Measurements from ENCODE around the gene TMEM132D.

TMEM132D gene

GRCh38 chr12:129660946-129661345 is 242.9 kb downstream of the TMEM132D start:
- no peak for DNase-seq (ENCODE audit: low read depth in 2 of 2)

- DNase-seq (ENCODE audit: low read depth in 2 of 2): no peak
Measured at GRCh38 chr12:129659961-129660622, 243.7 kb downstream of the TMEM132D start.

- no peak for DNase-seq (ENCODE audit: low read depth in 2 of 2)
Measured at GRCh38 chr12:129657179-129657578, 246.6 kb downstream of the TMEM132D start.

DNA sequence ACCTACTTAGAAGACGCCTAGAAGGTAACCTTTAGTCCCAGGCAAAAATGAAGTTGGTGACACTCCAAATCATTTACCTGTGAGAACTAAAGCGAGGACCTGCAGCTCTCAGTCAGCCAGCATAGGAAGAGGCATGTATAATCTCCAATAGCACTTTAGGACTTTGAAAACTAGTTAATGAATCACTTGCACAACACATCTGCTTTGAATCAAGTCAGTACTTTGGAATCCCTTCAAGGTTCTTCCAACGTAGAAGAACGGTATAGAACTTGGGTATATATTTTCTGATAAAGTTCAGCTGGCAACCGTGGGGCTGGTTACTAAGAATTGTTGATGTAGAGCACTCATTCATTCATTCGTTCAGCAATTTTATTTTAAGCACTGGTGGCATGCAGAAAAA is 251.9 kb downstream of the TMEM132D start:
- no peak for DNase-seq (ENCODE audit: low read depth in 2 of 2)

DNA sequence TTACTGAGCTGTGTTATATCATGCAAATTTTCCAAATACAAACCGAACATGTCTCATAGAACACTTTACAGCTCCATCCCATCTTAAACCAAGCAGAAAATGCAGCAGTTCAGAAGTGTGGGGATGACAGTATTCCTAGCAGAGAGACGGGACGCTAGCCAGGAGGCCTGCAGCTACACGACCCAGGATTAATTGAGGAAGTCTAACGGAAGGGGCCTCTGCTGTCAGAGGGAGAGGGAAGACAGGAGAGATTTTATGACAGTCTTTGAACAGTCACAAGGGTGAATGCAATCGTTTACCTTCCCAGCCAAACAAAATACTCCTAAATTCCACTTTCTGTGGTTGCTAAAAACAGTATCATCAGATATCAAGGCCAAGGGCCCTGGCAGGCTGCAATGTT is 261.9 kb downstream of the TMEM132D start:
- no peak for DNase-seq (ENCODE audit: low read depth in 2 of 2)

DNA sequence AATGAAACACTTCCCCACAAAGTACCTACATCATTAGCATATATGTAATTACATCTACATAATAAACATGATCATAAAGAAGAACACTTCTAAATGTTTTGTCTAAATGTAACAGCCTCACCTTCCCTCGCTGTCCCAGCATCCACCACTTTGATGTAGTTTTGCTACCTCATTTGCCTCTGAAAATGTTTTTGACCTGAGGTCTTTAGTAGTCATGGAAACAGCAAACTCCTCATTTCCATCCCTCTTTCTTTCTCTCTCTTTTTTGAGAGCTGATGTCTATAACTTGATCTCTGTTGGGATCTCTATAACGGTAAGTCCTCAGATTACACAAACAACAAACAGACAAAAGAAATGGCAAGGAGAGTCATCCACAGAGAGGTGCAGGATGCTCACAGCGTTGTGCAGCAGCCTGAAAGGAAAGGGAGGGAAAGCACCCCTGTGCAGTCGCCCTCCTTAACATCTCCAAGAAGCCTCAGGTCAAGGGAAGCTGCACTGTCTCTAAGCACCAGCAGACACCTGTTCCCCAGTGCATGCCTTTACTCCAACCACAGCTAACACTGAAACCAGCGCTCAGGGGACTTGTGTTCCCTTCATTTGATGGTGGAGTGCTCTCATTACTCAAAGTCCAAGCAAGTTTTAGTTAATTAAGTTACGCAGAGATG is 268.7 kb downstream of the TMEM132D start:
- no peak for DNase-seq (ENCODE audit: low read depth in 2 of 2)

GRCh38 chr12:129631316-129631715 is 272.5 kb downstream of the TMEM132D start:
- DNase-seq (ENCODE audit: low read depth in 2 of 2): no peak

- DNase-seq (ENCODE audit: low read depth in 2 of 2): no peak
Measured at GRCh38 chr12:129629901-129630300, 273.9 kb downstream of the TMEM132D start.

DNA sequence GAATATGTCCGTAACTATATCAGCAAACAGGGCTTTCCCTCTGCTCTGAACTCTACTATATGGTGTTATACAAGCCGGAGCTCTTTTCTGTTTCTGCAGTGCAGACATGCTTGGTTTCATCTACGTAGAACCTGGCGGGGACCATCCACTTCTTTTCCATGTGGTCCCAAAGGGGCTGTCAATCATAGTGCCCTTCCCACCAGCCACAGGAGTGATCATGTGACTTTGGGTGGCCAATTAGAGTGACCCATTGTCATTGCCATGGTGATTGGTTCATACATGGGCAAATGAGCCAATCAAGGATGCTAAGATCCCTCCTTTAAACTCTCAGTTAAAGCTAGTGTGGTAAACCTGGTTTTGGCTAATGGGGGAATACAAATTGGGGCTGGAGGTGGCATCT is 281.3 kb downstream of the TMEM132D start:
- no peak for DNase-seq (ENCODE audit: low read depth in 2 of 2)

GRCh38 chr12:129619271-129619670 is 284.6 kb downstream of the TMEM132D start:
- no peak for DNase-seq (ENCODE audit: low read depth in 2 of 2)

DNA sequence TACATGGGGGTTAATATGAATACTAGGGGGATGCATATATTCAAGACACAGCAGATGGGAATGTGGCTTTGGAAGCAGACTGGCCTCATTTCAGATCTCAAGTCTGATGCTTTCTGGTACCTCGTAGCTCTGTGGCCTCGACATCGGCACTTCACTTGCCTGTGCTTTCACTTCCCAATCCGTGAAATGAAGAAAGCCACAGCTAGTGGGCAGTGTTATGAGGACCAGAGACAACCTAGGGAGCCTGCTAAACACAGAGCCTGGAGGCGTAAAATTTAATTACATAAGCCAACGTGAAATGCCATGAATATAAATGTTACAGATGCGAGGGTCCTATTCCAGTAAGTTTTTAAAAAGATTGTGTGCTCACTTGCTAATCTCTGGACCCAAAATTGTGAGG is 286.0 kb downstream of the TMEM132D start:
- DNase-seq (ENCODE audit: low read depth in 2 of 2): no peak

GRCh38 chr12:129615001-129615400 is 288.8 kb downstream of the TMEM132D start:
- DNase-seq (ENCODE audit: low read depth in 2 of 2): no peak

GRCh38 chr12:129614221-129614885 is 289.5 kb downstream of the TMEM132D start:
- DNase-seq (ENCODE audit: low read depth in 2 of 2): no peak

- no peak for DNase-seq (ENCODE audit: low read depth in 2 of 2)
Measured at GRCh38 chr12:129613314-129613713, 290.5 kb downstream of the TMEM132D start.

DNA sequence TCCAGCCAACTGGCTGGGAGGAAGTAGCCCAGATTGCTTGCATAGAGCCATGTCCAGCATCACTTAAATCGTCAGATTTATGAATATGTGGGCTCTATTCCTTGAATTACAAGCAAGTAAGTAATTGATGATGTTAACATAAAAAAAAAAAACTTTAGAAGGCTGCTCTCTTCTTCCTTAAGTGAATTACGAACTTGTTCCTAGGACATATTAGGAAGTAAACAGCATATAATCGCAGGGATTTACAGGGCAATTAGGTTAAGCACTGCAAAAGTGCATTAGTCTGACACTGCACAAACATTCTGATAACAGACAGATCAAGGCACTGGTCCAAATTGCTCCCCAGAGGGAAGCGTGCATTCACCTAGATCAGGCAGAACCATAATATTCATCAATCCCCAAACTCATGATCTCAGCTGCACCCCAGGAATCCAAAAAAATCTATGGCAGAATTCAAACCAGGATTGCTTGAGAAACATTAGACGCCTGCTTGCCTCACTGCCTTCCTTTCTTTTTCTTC is 293.2 kb downstream of the TMEM132D start:
- DNase-seq (ENCODE audit: low read depth in 2 of 2): no peak

GRCh38 chr12:129607756-129608155 is 296.1 kb downstream of the TMEM132D start:
- DNase-seq (ENCODE audit: low read depth in 2 of 2): no peak

DNA sequence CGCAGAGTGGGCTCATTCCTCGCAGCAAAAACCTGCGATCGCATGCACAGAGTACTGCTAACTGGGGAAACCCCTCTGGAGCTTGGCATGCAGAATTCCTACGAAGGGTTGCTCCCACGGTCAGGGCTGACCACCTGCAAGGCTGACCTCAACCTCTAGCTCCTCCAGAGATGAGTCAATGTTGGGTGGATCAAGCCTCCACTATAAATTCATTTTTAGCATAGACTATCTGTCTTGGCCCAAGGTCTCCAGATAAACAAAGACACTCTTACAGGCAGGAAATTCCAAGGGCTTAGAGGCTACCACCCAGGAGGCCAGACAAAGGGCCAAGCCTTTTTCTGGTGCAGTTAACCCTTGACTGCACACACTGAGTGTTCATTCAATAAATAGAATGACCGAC is 296.5 kb downstream of the TMEM132D start:
- no peak for DNase-seq (ENCODE audit: low read depth in 2 of 2)

DNA sequence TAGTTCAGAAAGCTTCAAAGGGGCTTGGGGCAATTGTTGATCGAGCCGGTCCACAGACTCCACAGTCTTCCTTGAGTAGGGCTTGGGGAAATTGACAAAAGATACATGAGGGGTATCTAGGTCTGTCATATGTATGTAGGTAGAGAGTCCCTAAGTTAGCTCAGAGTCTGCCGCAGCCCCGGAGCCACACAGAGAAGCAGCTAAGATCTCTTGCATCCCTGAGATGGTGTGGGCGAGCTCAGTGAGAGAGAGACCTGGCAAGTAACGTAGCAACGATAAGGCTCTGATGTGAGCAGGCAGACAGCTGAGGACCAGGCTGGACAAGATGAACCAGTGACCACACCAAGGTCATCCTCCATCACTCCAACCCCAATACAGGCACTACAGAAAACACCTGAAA is 297.6 kb downstream of the TMEM132D start:
- DNase-seq (ENCODE audit: low read depth in 2 of 2): no peak

- DNase-seq (ENCODE audit: low read depth in 2 of 2): no peak
Measured at GRCh38 chr12:129605666-129606065, 298.2 kb downstream of the TMEM132D start.

GRCh38 chr12:129604506-129604905 is 299.3 kb downstream of the TMEM132D start:
- no peak for DNase-seq (ENCODE audit: low read depth in 2 of 2)

GRCh38 chr12:129599406-129599805 is 304.4 kb downstream of the TMEM132D start:
- no peak for DNase-seq (ENCODE audit: low read depth in 2 of 2)

DNA sequence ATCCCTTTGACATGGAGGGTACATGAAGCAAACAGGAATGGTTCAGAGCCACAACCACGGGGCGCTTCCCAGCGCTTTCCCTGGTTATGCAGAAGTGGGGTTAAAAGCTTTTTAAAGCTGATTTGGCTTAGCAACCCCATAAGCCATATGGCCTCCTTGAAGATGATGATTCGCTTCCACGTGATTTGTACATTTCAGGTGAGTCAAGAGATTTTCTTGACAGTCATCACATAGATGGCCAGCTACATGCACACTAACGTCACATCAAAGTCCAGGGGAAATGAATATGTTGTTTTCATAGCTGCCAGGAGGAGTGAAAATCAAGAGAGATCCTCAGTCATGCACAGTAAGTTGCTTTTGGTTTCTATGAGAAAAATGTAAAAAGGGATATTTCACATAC is 309.7 kb downstream of the TMEM132D start:
- DNase-seq (ENCODE audit: low read depth in 2 of 2): no peak

GRCh38 chr12:129592449-129592848 is 311.4 kb downstream of the TMEM132D start:
- DNase-seq (ENCODE audit: low read depth in 2 of 2): no peak
